Vagina (tissue), 2 donors: Measurements from ENCODE around the gene POLR2M.

Source experiments
- CTCF ChIP-seq, 3 experiments: fragments of 450-650 bp in 2 of 3; fragments of 200-600 bp in 1 of 3; sonication (generic) in 1 of 3; IDR thresholded peaks; one replicate each; pipeline ENCODE4 v1.5.1; 2017 to 2019; ENCODE audit warnings: antibody characterized with exemption in 3 of 3, mild to moderate bottlenecking in 2 of 3, moderate library complexity in 2 of 3
- POLR2A ChIP-seq, 2 donors: fragments of 450-650 bp; IDR thresholded peaks; one replicate each; pipeline ENCODE4 v1.6.1; 2017; ENCODE audit warnings: antibody characterized with exemption in 2 of 2, mild to moderate bottlenecking in 2 of 2, moderate library complexity in 2 of 2

DNA sequence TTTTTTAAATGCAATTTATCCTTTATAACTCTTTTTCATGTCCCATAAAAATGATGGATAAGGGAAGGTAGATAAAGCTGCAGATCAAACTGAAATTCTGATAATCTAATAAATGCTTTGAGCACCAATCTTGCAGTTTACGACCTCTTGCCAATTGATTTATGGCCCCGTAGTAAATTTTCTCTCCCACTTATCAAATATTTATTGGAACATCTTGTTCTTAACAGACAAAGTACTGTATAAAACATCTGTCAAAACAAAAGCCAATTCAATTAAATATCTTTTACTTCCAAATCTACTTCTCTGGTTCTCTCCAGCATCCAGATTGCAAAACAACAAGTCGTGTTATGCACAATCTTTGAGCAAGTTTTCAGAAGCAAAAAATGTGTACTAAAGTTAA is 34.6 kb downstream of the POLR2M start:
- TF ChIP-seq POLR2A (IDR thresholded peaks at IDR 0.05) (no peak), CTCF (IDR thresholded peaks at IDR 0.05) (no peak)
